ENCODE data around the gene PABPN1.

DNA sequence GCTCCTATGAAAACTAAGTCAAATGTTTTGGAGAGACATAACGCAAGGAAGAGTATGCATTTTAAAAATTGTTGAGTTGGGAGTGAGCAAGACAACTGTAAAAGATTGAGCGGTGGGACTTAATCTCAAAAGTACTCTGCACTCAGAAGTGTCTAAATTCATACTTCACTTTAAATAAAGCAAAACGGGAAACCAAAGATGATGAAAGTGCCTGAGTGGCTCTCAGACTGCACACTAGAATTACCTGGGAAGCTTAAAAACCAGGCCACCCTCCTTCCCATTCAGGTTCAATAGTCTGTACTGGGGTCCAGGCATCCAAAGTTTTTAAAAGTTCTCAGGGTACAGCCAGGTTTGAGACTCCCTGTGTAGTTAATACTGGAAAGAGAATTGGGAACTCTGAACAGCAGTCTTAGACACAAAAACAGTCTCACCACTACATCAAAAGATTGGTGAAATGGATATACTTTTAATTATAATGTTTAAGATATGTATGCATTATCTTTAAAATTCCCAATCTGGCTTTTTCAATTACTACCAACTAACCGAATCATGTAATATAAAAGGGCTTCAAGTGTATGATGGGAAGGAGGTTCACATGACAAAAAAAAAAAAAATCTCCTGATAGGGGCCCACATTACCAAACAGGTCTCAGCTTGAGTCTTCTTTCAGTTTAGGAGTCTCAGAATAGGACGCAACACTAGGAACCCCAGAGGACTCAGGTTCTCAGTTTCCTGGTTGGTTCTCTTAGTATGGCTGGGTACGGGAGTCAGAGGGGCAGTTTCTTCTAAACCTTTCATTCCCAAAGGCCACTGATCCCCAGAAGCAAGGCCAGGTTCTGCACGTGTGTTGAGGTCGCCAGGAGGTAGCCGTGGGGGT lies 36.4 kb upstream of the PABPN1 start:
- TF ChIP-seq, protein P1, sequence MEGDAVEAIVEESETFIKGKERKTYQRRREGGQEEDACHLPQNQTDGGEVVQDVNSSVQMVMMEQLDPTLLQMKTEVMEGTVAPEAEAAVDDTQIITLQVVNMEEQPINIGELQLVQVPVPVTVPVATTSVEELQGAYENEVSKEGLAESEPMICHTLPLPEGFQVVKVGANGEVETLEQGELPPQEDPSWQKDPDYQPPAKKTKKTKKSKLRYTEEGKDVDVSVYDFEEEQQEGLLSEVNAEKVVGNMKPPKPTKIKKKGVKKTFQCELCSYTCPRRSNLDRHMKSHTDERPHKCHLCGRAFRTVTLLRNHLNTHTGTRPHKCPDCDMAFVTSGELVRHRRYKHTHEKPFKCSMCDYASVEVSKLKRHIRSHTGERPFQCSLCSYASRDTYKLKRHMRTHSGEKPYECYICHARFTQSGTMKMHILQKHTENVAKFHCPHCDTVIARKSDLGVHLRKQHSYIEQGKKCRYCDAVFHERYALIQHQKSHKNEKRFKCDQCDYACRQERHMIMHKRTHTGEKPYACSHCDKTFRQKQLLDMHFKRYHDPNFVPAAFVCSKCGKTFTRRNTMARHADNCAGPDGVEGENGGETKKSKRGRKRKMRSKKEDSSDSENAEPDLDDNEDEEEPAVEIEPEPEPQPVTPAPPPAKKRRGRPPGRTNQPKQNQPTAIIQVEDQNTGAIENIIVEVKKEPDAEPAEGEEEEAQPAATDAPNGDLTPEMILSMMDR (IDR thresholded peaks at IDR 0.05; ENCODE audit: low read length), result no peak
- no peak for TF ChIP-seq EZH2 (IDR thresholded peaks at IDR 0.05; ENCODE audit: borderline replicate concordance, low read length)

All from OCI-LY1 (cell line).